Endothelial cell of umbilical vein (primary cell): ENCODE results near the gene CTIF. TPM values are rescaled to one million over a fixed set of nuclear protein-coding genes. Genes with fewer than 3 reads are reported as not detected.

ENCODE experiments used
- BruUV-seq: library from RNA; stranded (reverse); fragments of 400-500 nt; replicated peaks from 2 replicates; lab custom pipeline; 2021; lab: Mats Ljungman, UMichigan
- CTCF ChIA-PET: fragments of 300-600, 350-600 bp; sonication (Branson Sonifier 250); formaldehyde crosslinking; loops from one replicate; lab custom pipeline; 2021; ENCODE audit warnings: antibody characterized with exemption, inconsistent platforms; lab: Charles Lee
- POLR2A ChIA-PET: fragments of 300-600, 350-600 bp; sonication (Branson Sonifier 250); formaldehyde crosslinking; loops from one replicate; lab custom pipeline; 2021; ENCODE audit warnings: antibody characterized with exemption, inconsistent platforms; lab: Charles Lee
- DNase-seq: peaks from one replicate; pipeline ENCODE4 v3.0.0-alpha.2; 2011; ENCODE audit warnings: low read depth, low spot score
- FAIRE-seq: peaks from 2 replicates; lab custom pipeline; 2011; peaks lifted over from hg19 to GRCh38; lab: Jason Lieb, UNC
- H2AFZ ChIP-seq: 2 replicates; pipeline ENCODE4 v1.6.0; 2012; ENCODE audit warnings: low read depth, low read length, control low read depth, inconsistent platforms
- H3K27ac ChIP-seq: 2 replicates; pipeline ENCODE4 v1.5.1; 2011; ENCODE audit warnings: low read depth, mild to moderate bottlenecking, control low read depth, low read length, moderate library complexity; ENCODE audit not compliant: insufficient read depth
- H3K27me3 ChIP-seq, 2 experiments: 2 replicates each; pipeline versions ENCODE4 v1.6.0 to v1.6.1; 2011; ENCODE audit warnings: low read length in 2 of 2, mixed read lengths in 1 of 2; ENCODE audit not compliant: control insufficient read depth in 2 of 2, insufficient read depth in 2 of 2
- H3K36me3 ChIP-seq, 2 experiments: 2 replicates in 1 of 2; 3 replicates in 1 of 2; pipeline ENCODE4 v1.5.1; 2011; ENCODE audit warnings: low read length in 2 of 2, mild to moderate bottlenecking in 1 of 2, moderate library complexity in 1 of 2; ENCODE audit not compliant: control insufficient read depth in 2 of 2, insufficient read depth in 2 of 2; ENCODE audit errors: extremely low read depth in 1 of 2
- H3K4me1 ChIP-seq: 3 replicates; pipeline ENCODE4 v1.5.1; 2011; ENCODE audit warnings: mild to moderate bottlenecking, low read length; ENCODE audit not compliant: control insufficient read depth, insufficient read depth; ENCODE audit errors: extremely low read depth
- H3K4me2 ChIP-seq: 2 replicates; pipeline ENCODE4 v1.6.1; 2011; ENCODE audit warnings: low read length, control low read depth, mixed read lengths; ENCODE audit not compliant: insufficient read depth
- H3K4me3 ChIP-seq, 3 experiments: fragments of 200-600 bp in 1 of 3; sonication (generic), shearing (Covaris generic) in 1 of 3; replicated peaks in 1 of 3; 2 replicates each; pipeline ENCODE4 v1.5.1; 2011 to 2016; ENCODE audit warnings: control low read depth in 3 of 3, low read length in 3 of 3, mild to moderate bottlenecking in 2 of 3, inconsistent platforms in 1 of 3, low read depth in 1 of 3, moderate library complexity in 1 of 3; ENCODE audit not compliant: insufficient read depth in 1 of 3
- H3K79me2 ChIP-seq: 2 replicates; pipeline ENCODE4 v1.6.0; 2012; ENCODE audit warnings: low read length, inconsistent platforms; ENCODE audit not compliant: control insufficient read depth, insufficient read depth
- H3K9ac ChIP-seq: replicated peaks from 2 replicates; pipeline ENCODE3; 2011; ENCODE audit warnings: low read length, control low read depth; ENCODE audit not compliant: insufficient read depth; ENCODE audit errors: extremely low read depth
- H3K9me1 ChIP-seq: replicated peaks from 3 replicates; pipeline ENCODE4 v1.6.0; 2011; ENCODE audit warnings: mild to moderate bottlenecking, low read length; ENCODE audit not compliant: control insufficient read depth, insufficient read depth; ENCODE audit errors: extremely low read depth
- H3K9me3 ChIP-seq: replicated peaks from 2 replicates; pipeline ENCODE4 v1.5.1; 2012; ENCODE audit warnings: low read length, inconsistent platforms; ENCODE audit not compliant: control insufficient read depth, insufficient read depth
- H4K20me1 ChIP-seq: replicated peaks from 2 replicates; pipeline ENCODE3; 2011; ENCODE audit warnings: mild to moderate bottlenecking, low read length; ENCODE audit not compliant: control insufficient read depth, insufficient read depth; ENCODE audit errors: extremely low read depth
- EZH2 ChIP-seq: IDR thresholded peaks from 2 replicates; pipeline ENCODE4 v1.6.1; 2012; ENCODE audit warnings: borderline replicate concordance, low read depth, mild to moderate bottlenecking, moderate library complexity, low read length, inconsistent platforms; ENCODE audit not compliant: severe bottlenecking
- FOS ChIP-seq: IDR thresholded peaks from 2 replicates; pipeline ENCODE4 v1.6.1; 2011; ENCODE audit warnings: mild to moderate bottlenecking, low read length, moderate library complexity, borderline replicate concordance; ENCODE audit not compliant: insufficient read depth
- GATA2 ChIP-seq: IDR thresholded peaks from 2 replicates; pipeline ENCODE4 v1.7.0; 2011; ENCODE audit warnings: low read depth, mild to moderate bottlenecking, moderate library complexity, mixed read lengths, low read length; ENCODE audit not compliant: insufficient read length, insufficient read depth
- JUN ChIP-seq: IDR thresholded peaks from 2 replicates; pipeline ENCODE4 v1.6.1; 2011; ENCODE audit warnings: borderline replicate concordance, low read depth; ENCODE audit not compliant: insufficient read length, insufficient read depth
- MAX ChIP-seq: IDR thresholded peaks from 2 replicates; pipeline ENCODE4 v1.6.1; 2011; ENCODE audit not compliant: insufficient read depth, insufficient read length
- MYC ChIP-seq: IDR thresholded peaks from one replicate; pipeline ENCODE4 v1.6.1; 2011; ENCODE audit warnings: mild to moderate bottlenecking, low read depth, low read length
- POLR2A ChIP-seq: IDR thresholded peaks from 2 replicates; pipeline ENCODE4 v1.6.1; 2012; ENCODE audit warnings: low read depth, mild to moderate bottlenecking, control low read depth, low read length
- POLR2AphosphoS5 ChIP-seq: IDR thresholded peaks from 2 replicates; pipeline ENCODE4 v1.6.1; 2012; ENCODE audit warnings: low read depth, mild to moderate bottlenecking, control low read depth, low read length, moderate library complexity; ENCODE audit not compliant: insufficient read depth
- dilution Hi-C: fragments of 300-500 bp; cut with MboI; formaldehyde crosslinking; loops from one replicate; pipeline ENCODE4 v1.15.0; 2019; ENCODE audit warnings: low sequenced_read_pairs; ENCODE audit not compliant: extremely low pct_ligation_motif_present
- intact Hi-C: fragments of 100-400 bp; cut with micrococcal nuclease; formaldehyde crosslinking; loops from one replicate; pipeline ENCODE4 v1.10.0; 2022
- polyA plus RNA-seq, 4 experiments: library from polyadenylated mRNA; depleted of rRNA in 3 of 4; stranded (reverse) in 3 of 4; unstranded in 1 of 4; fragments of >200 nt; gene quantifications; 2 replicates each; pipeline versions ENCODE4 v1.2.1 to v1.2.3, GENCODE V29; 2011 to 2012; ENCODE audit warnings: missing spikeins in 1 of 4
- total RNA-seq: library from RNA; stranded (reverse); gene quantifications from 2 replicates; pipeline ENCODE4 v1.2.3, GENCODE V29; 2021
- TF ChIP-seq, protein P1 (sequence below), 2 donors: IDR thresholded peaks; 1 replicate in 1 of 2; 2 replicates in 1 of 2; pipeline ENCODE4 v1.5.1; 2011; ENCODE audit warnings: low read length in 2 of 2, mild to moderate bottlenecking in 2 of 2, moderate library complexity in 2 of 2, control low read depth in 1 of 2, inconsistent platforms in 1 of 2, low read depth in 1 of 2; ENCODE audit not compliant: insufficient read depth in 1 of 2; ENCODE audit errors: extremely low read depth in 1 of 2

The CTIF gene
- total and polyA plus RNA-seq, 2 donors (not counting 3 experiments of a cell fraction or from before 2014, with no cell fraction given), result 20.9 to 57.7 TPM

DNA sequence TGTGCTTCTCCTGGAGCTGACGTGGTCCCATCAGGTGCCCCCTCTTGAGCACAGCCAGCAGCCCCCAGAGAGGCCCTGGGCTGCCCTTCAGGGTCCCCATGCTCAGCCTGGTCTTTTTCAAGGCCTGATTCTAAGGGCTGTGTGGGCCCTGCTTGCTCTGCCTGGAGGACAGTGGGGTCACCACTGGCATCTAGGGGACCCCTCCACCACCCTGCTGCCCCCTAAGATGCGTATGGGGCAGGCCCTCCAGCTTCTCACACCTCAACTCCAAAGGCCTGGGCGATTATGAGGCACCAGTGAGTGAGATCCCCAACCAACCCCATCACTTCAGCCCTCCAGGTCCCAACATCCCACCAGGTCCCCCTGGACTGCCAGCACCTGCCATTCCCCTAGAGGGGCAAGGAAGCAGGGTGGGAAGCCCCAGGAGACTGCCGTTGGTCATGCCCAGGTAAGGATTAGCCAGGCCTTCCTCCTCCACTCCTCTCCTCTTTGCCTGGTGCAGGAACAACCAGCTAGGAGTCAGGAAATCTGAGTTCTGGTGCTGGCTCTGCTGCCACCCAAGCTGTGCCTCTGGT, 297.5 kb downstream of the CTIF start:
- Histone ChIP-seq H3K9me1 (no peaks in the 10 kb centered on the region), H3K9me3 (no peaks in the 10 kb centered on the region), H3K79me2 (no peaks in the 10 kb centered on the region), H3K9ac (no peak overlapping the region), H4K20me1 (no peaks in the 10 kb centered on the region), H3K4me3 (no peak overlapping the region), H3K4me2 (no peak overlapping the region), H3K36me3 (no peaks in the 10 kb centered on the region), H3K27ac (no peak overlapping the region), H2AFZ (no peak overlapping the region), H3K4me1 (peaks cover 48% of the 10 kb centered on the region), H3K27me3 (no peaks in the 10 kb centered on the region)
- dilution Hi-C loops (no loop called here), intact Hi-C loops (no loop called here)
- TF ChIP-seq EZH2 (no peak), GATA2 (no peak), POLR2A (no peak), FOS (no peak), MAX (no peak), JUN (no peak), MYC (no peak), POLR2AphosphoS5 (no peak)
- TF ChIP-seq, protein P1, sequence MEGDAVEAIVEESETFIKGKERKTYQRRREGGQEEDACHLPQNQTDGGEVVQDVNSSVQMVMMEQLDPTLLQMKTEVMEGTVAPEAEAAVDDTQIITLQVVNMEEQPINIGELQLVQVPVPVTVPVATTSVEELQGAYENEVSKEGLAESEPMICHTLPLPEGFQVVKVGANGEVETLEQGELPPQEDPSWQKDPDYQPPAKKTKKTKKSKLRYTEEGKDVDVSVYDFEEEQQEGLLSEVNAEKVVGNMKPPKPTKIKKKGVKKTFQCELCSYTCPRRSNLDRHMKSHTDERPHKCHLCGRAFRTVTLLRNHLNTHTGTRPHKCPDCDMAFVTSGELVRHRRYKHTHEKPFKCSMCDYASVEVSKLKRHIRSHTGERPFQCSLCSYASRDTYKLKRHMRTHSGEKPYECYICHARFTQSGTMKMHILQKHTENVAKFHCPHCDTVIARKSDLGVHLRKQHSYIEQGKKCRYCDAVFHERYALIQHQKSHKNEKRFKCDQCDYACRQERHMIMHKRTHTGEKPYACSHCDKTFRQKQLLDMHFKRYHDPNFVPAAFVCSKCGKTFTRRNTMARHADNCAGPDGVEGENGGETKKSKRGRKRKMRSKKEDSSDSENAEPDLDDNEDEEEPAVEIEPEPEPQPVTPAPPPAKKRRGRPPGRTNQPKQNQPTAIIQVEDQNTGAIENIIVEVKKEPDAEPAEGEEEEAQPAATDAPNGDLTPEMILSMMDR (IDR thresholded peaks at IDR 0.05; ENCODE audit: extremely low read depth in 1 of 2, insufficient read depth in 1 of 2, low read depth in 1 of 2, low read length in 2 of 2), result no peak
- FAIRE-seq (no peak), DNase-seq (no peak)
- ChIA-PET POLR2A (no interaction called here), CTCF (interaction anchor here (0.6 kb wide), 1 partner anchor 88 kb away, joined by 3 read pairs; no protein-coding TSS in a partner anchor)
- BruUV-seq, result no TSS peak
